Measurements from ENCODE around the gene PPEF1.

DNA sequence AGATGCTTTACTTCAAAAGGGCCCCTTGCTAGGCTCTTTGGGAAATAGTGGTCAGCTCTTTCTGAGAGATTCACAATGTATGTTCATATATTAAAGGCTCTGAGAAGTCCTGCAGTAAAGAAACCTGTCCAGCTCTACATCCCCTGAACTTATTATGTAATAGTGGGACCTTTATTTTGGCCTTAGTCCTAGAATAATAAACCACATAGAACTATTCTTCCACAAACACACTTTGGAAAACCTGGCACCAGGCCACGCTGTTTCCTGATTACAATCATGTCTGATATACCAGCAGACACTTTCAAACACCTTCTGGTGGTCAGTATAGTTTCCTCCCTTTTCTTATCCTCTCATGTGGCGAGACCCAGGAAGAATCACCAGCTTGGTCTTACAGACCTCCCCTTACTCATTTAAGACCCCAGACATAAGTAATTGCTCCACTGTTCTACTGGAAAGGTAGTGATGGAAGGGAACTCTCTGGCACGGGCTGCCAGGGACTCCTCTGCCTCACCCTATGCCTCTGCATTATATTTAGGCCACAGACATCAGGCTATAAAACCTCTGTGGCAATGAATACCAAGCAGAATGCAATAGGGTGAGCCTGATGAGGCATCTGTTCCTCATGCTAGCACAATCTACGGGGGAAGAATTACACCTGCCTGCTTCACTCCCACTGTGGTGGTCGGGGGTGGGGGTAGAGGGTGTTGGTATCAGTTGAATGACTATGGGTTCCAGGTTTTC lies 5.7 kb upstream of the PPEF1 start:
- TF ChIP-seq POLR2AphosphoS5 (IDR thresholded peaks at IDR 0.05; ENCODE audit: low read depth, low read length) (no peak), PAX5 (IDR thresholded peaks at IDR 0.05; ENCODE audit: insufficient read depth, low read length, severe bottlenecking) (no peak), POLR2A (IDR thresholded peaks at IDR 0.05; ENCODE audit: low read depth, low read length) (no peak), SPI1 (IDR thresholded peaks at IDR 0.05; ENCODE audit: low read depth, low read length) (no peak), TAF1 (IDR thresholded peaks at IDR 0.05; ENCODE audit: low read depth, low read length) (no peak)

Data from GM12891 (cell line).